HepG2 (cell line): ENCODE measurements around the gene MIDN. TPM values are rescaled to one million over a fixed set of nuclear protein-coding genes. Genes with fewer than 3 reads are reported as not detected.

ENCODE experiments used
- ARNT2 ChIP-seq: sonication (generic); formaldehyde crosslinking; IDR thresholded peaks from 2 replicates; pipeline ENCODE4 v1.8.0; 2022; ENCODE audit warnings: mild to moderate bottlenecking, low read depth, missing genetic modification reagents, moderate library complexity
- HDAC1 ChIP-seq: sonication (generic); formaldehyde crosslinking; IDR thresholded peaks from 2 replicates; pipeline ENCODE4 v1.5.1; 2020; ENCODE audit warnings: mild to moderate bottlenecking, missing genetic modification reagents
- HNRNPLL ChIP-seq: fragments of 200-400 bp; formaldehyde crosslinking; IDR thresholded peaks from 2 replicates; pipeline ENCODE4 v1.6.1; 2017; ENCODE audit warnings: mild to moderate bottlenecking, low read depth, low read length; ENCODE audit not compliant: poor library complexity, severe bottlenecking
- KDM4B ChIP-seq: sonication (generic); formaldehyde crosslinking; IDR thresholded peaks from 2 replicates; pipeline ENCODE4 v1.4.0; 2020; ENCODE audit warnings: missing genetic modification reagents
- MEIS2 ChIP-seq: sonication (generic); formaldehyde crosslinking; IDR thresholded peaks from 2 replicates; pipeline ENCODE4 v1.9.0; 2021; ENCODE audit warnings: mild to moderate bottlenecking, missing genetic modification reagents
- RARA ChIP-seq: IDR thresholded peaks from 2 replicates; pipeline ENCODE4 v1.6.1; 2016; ENCODE audit warnings: missing genetic modification reagents, missing compliant biosample characterization
- RCOR2 ChIP-seq: IDR thresholded peaks from 2 replicates; pipeline ENCODE4 v1.6.1; 2016; ENCODE audit warnings: missing biosample characterization, missing genetic modification reagents
- RORA ChIP-seq: sonication (generic); formaldehyde crosslinking; IDR thresholded peaks from 2 replicates; pipeline ENCODE4 v1.5.0; 2020; ENCODE audit warnings: mild to moderate bottlenecking, missing genetic modification reagents, moderate library complexity
- SP4 ChIP-seq: sonication (generic); formaldehyde crosslinking; IDR thresholded peaks from 2 replicates; pipeline ENCODE4 v1.8.1; 2023; ENCODE audit warnings: mild to moderate bottlenecking, missing genetic modification reagents
- ZFP37 ChIP-seq: sonication (generic); formaldehyde crosslinking; IDR thresholded peaks from 2 replicates; pipeline ENCODE4 v1.4.0; 2020; ENCODE audit warnings: missing genetic modification reagents, borderline replicate concordance
- ZNF3 ChIP-seq: IDR thresholded peaks from 2 replicates; pipeline ENCODE4 v1.7.0; 2017; ENCODE audit warnings: inconsistent platforms
- ZNF34 ChIP-seq: sonication (generic); formaldehyde crosslinking; IDR thresholded peaks from 2 replicates; pipeline ENCODE4 v1.4.0; 2020; ENCODE audit warnings: mild to moderate bottlenecking, missing genetic modification reagents, borderline replicate concordance
- ZNF549 ChIP-seq: sonication (generic); formaldehyde crosslinking; IDR thresholded peaks from 2 replicates; pipeline ENCODE4 v1.5.0; 2020; ENCODE audit warnings: missing genetic modification reagents
- ZNF678 ChIP-seq: sonication (generic); formaldehyde crosslinking; IDR thresholded peaks from 2 replicates; pipeline ENCODE4 v1.4.0; 2020; ENCODE audit warnings: mild to moderate bottlenecking, missing genetic modification reagents
- ZNF740 ChIP-seq: sonication (generic); formaldehyde crosslinking; IDR thresholded peaks from 2 replicates; pipeline ENCODE4 v1.4.0; 2020; ENCODE audit warnings: missing genetic modification reagents
- ZNF761 ChIP-seq: sonication (generic); formaldehyde crosslinking; conservative IDR thresholded peaks from 2 replicates; pipeline ENCODE4 v1.4.0; 2020; ENCODE audit warnings: mild to moderate bottlenecking, missing genetic modification reagents
- polyA plus RNA-seq, 8 experiments: library from polyadenylated mRNA; depleted of rRNA in 3 of 8; stranded (reverse) in 7 of 8; unstranded in 1 of 8; fragments of >200 nt; fragmentation: Illumina TruSeq in 4 of 8; extraction: Trizol in 4 of 8; gene quantifications; 2 replicates each; pipeline versions ENCODE4 v1.2.1 to v1.2.3, GENCODE V29; 2011 to 2016; ENCODE audit warnings: low read depth in 4 of 8, missing spikeins in 1 of 8, mixed read lengths in 1 of 8; ENCODE audit not compliant: insufficient read depth in 1 of 8
- total RNA-seq, 5 experiments: library from RNA; depleted of rRNA; stranded (reverse); fragments of >200 nt; fragmentation: Illumina TruSeq; extraction: Trizol; gene quantifications; 2 replicates each; pipeline ENCODE4 v1.2.3, GENCODE V29; 2016; ENCODE audit warnings: low read depth in 1 of 5
- TF ChIP-seq, protein P1 (sequence below): sonication (generic); formaldehyde crosslinking; IDR thresholded peaks from 2 replicates; pipeline ENCODE4 v1.5.0; 2020; ENCODE audit warnings: missing genetic modification reagents
- TF ChIP-seq, protein P2 (sequence below): IDR thresholded peaks from 2 replicates; pipeline ENCODE4 v1.6.1; 2016; ENCODE audit warnings: low read depth, borderline replicate concordance
- TF ChIP-seq, protein P3 (sequence below): sonication (generic); formaldehyde crosslinking; IDR thresholded peaks from 2 replicates; pipeline ENCODE4 v1.4.0; 2020; ENCODE audit warnings: missing genetic modification reagents
- TF ChIP-seq, protein P4 (sequence below): sonication (generic); formaldehyde crosslinking; IDR thresholded peaks from 2 replicates; pipeline ENCODE4 v1.4.0; 2020; ENCODE audit warnings: mild to moderate bottlenecking, missing genetic modification reagents

The MIDN gene
- total and polyA plus RNA-seq, 2 of the 13 experiments (the other 11 are each of a cell fraction or from before 2014, with no cell fraction given) = 8.4 to 18.0 TPM

DNA sequence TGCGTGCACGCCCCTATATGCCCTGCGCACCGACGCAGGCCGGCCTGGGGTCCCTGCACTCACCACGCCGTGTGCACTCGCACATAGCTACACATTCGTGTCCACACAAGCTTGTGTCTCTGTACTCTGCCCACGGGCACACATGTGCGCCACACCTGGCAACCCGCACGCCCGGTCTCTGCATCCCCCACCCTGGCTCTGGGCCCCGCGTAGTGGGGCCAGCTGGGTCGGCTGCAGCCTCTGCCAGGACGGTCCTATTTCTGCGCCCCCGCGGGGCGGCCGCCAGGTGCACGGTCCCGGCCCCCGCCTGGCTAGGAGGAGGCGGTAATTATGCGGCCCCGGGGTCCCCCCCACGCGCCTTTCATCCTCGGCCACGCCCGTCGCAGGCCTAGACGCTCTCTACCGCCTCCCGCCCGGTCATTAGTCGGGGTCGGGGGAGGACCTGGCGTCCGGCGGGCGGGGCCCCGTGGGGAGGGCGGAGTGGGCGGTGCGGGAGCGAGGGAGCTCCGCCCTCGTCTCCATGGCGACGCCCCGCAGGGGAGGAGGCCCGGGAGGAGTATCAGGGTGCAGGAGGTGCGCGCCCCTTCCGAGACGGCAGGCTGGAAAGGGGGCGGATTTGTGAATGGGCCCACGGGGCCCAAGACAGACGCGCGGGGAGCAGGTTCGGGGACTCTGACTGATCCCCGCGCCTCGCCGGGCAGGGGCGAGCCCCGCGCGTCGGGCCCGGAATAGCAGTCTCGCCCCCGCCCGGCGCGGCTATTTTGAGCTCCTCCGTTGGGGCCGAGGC lies 17.9 kb downstream of the MIDN start (continued):
- TF ChIP-seq, protein P1, sequence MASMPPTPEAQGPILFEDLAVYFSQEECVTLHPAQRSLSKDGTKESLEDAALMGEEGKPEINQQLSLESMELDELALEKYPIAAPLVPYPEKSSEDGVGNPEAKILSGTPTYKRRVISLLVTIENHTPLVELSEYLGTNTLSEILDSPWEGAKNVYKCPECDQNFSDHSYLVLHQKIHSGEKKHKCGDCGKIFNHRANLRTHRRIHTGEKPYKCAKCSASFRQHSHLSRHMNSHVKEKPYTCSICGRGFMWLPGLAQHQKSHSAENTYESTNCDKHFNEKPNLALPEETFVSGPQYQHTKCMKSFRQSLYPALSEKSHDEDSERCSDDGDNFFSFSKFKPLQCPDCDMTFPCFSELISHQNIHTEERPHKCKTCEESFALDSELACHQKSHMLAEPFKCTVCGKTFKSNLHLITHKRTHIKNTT = no peak
- TF ChIP-seq ZFP37 (CRISPR knock-in tag) (no peak), RCOR2 (CRISPR knock-in tag) (no peak; the same call in 1 of the 2 replicates), ZNF3 (CRISPR knock-in tag) (no peak), MEIS2 (CRISPR knock-in tag) (0 out of 2 replicates have a peak, but pooled peaks have one; percentile 19), RARA (CRISPR knock-in tag) (peak; percentile 86), ARNT2 (CRISPR knock-in tag) (0 out of 2 replicates have a peak, but pooled peaks have one; percentile 11), KDM4B (CRISPR knock-in tag) (0 out of 2 replicates have a peak, but pooled peaks have one; percentile 36), ZNF549 (CRISPR knock-in tag) (no peak), HDAC1 (CRISPR knock-in tag) (peak; percentile 71; the same call in 1 of the 2 replicates), RORA (CRISPR knock-in tag) (no peak), ZNF761 (CRISPR knock-in tag) (no peak), ZNF34 (CRISPR knock-in tag) (0 out of 2 replicates have a peak, but pooled peaks have one; percentile 51), ZNF678 (CRISPR knock-in tag) (peak; percentile 82; the same call in 1 of the 2 replicates), SP4 (CRISPR knock-in tag) (0 out of 2 replicates have a peak, but pooled peaks have one; percentile 61), ZNF740 (peak; percentile 92), HNRNPLL (peak; percentile 65)
- TF ChIP-seq, protein P2, sequence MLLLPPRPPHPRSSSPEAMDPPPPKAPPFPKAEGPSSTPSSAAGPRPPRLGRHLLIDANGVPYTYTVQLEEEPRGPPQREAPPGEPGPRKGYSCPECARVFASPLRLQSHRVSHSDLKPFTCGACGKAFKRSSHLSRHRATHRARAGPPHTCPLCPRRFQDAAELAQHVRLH = no peak
- TF ChIP-seq, protein P3, sequence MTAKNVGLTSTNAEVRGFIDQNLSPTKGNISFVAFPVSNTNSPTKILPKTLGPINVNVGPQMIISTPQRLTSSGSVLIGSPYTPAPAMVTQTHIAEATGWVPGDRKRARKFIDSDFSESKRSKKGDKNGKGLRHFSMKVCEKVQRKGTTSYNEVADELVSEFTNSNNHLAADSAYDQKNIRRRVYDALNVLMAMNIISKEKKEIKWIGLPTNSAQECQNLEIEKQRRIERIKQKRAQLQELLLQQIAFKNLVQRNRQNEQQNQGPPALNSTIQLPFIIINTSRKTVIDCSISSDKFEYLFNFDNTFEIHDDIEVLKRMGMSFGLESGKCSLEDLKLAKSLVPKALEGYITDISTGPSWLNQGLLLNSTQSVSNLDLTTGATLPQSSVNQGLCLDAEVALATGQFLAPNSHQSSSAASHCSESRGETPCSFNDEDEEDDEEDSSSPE = peak; percentile 28
- TF ChIP-seq, protein P4, sequence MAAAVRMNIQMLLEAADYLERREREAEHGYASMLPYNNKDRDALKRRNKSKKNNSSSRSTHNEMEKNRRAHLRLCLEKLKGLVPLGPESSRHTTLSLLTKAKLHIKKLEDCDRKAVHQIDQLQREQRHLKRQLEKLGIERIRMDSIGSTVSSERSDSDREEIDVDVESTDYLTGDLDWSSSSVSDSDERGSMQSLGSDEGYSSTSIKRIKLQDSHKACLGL (CRISPR knock-in tag) = peak; percentile 84
